Measurements from ENCODE around the gene CORO2B.

- TF ChIP-seq POLR2A (IDR thresholded peaks at IDR 0.05) (no peak), CTCF (IDR thresholded peaks at IDR 0.05) (no peak)
Observed at GRCh38 chr15:68601206-68602197, 22.7 kb downstream of the CORO2B start.

Data from ovary (tissue), 3 donors.